ENCODE results near the gene TMEM50A.
"Not testable (repeated sequence)": the region's sequence is repeated elsewhere in the genome, so short reads cannot be mapped to it uniquely, and the experiment has no call there.

GRCh38 chr1:25329950-25330349, 8.2 kb upstream of the TMEM50A start:
- not testable (repeated sequence) for TF ChIP-seq CTCF (IDR thresholded peaks at IDR 0.05); EZH2 (IDR thresholded peaks at IDR 0.05; ENCODE audit: borderline replicate concordance, insufficient read depth, low read depth, low read length, poor library complexity, severe bottlenecking)
